HG02938 (cell line): ENCODE data around the gene UBA6.
"Not testable (repeated sequence)": the region's sequence is repeated elsewhere in the genome, so short reads cannot be mapped to it uniquely, and the experiment has no call there.

Experiments used
- ATAC-seq: cut with Tn5 transposase; IDR thresholded peaks from one replicate; pipeline ENCODE4 v1.9.1; 2021; ENCODE audit warnings: mild to moderate bottlenecking, moderate library complexity; ENCODE audit not compliant: unreplicated experiment

The UBA6 gene

GRCh38 chr4:67700738-67701516, at the start of gene UBA6:
TSS of gene UBA6 (minus strand) at chr4:67701155. CDS start at chr4:67701119, 36 bp downstream.
- ATAC-seq, result peak; percentile 95

- ATAC-seq, result no peak
Measured at GRCh38 chr4:67750691-67751090, 49.7 kb upstream of the UBA6 start.

GRCh38 chr4:67749286-67749685, 48.3 kb upstream of the UBA6 start:
- ATAC-seq, result no peak

GRCh38 chr4:67746797-67747495, 46.0 kb upstream of the UBA6 start:
- ATAC-seq, result no peak

GRCh38 chr4:67744561-67745283, 43.8 kb upstream of the UBA6 start:
- ATAC-seq, result no peak

- no peak for ATAC-seq
Measured at GRCh38 chr4:67743194-67743593, 42.2 kb upstream of the UBA6 start.

- no peak for ATAC-seq
Measured at GRCh38 chr4:67736262-67736661, 35.3 kb upstream of the UBA6 start.

- ATAC-seq, result no peak
Measured at GRCh38 chr4:67735325-67735724, 34.4 kb upstream of the UBA6 start.

- not testable (repeated sequence) for ATAC-seq
Measured at GRCh38 chr4:67730511-67730910, 29.6 kb upstream of the UBA6 start.

GRCh38 chr4:67727124-67727850, 26.3 kb upstream of the UBA6 start:
- no peak for ATAC-seq

- no peak for ATAC-seq
Measured at GRCh38 chr4:67725981-67726380, 25.0 kb upstream of the UBA6 start.

- no peak for ATAC-seq
Measured at GRCh38 chr4:67725132-67725531, 24.2 kb upstream of the UBA6 start.

- no peak for ATAC-seq
Measured at GRCh38 chr4:67723949-67724348, 23.0 kb upstream of the UBA6 start.

GRCh38 chr4:67723341-67723740, 22.4 kb upstream of the UBA6 start:
- no peak for ATAC-seq

GRCh38 chr4:67721770-67722597, 21.0 kb upstream of the UBA6 start:
- no peak for ATAC-seq

- ATAC-seq, result no peak
Measured at GRCh38 chr4:67721315-67721769, 20.4 kb upstream of the UBA6 start.

- ATAC-seq, result no peak
Measured at GRCh38 chr4:67719953-67720617, 19.1 kb upstream of the UBA6 start.

- ATAC-seq, result no peak
Measured at GRCh38 chr4:67718848-67719247, 17.9 kb upstream of the UBA6 start.

- ATAC-seq, result no peak
Measured at GRCh38 chr4:67717586-67717985, 16.6 kb upstream of the UBA6 start.

GRCh38 chr4:67714955-67715354, 14.0 kb upstream of the UBA6 start:
- ATAC-seq, result no peak
